ENCODE results near the gene NSDHL. TPM values are rescaled to one million over a fixed set of nuclear protein-coding genes. Genes with fewer than 3 reads are reported as not detected.

The NSDHL gene
- total and polyA plus RNA-seq, 9 donors: 5.0 to 48.6 (median 12.3) TPM

DNA sequence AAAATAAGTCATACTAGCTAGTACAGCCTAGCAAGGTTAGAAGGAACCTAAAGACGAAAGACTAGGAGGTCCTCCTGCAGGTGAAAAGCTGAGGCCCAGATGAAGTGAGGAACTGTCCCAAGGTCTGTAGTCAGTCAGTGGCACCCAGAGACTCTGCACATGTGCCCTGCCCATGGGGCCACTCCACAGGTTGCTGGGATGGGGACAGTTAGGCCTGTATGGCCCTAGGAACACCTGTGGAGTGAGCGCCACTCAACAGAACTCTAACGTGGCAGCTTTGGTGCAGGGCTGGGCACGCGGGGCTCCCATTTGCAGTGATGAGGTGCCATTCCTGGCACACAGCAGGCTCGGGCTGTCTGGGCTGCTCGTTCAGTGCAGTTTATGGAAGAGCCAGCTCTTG, 81.8 kb downstream of the NSDHL start:
- Histone ChIP-seq H3K36me3 (no peaks in the 10 kb centered on the region), H3K27ac (no peak overlapping the region), H3K4me1 (ENCODE audit: insufficient read depth) (no peaks in the 10 kb centered on the region), H3K9me3 (no peaks in the 10 kb centered on the region), H3K27me3 (no peaks in the 10 kb centered on the region), H3K4me3 (no peak overlapping the region)
- WGBS, 3 donors: 72 to 80% (median 74%) methylated on average over 7 of the region's 7 CpGs
- TF ChIP-seq POLR2A (IDR thresholded peaks at IDR 0.05): no peak
- TF ChIP-seq, protein P1, sequence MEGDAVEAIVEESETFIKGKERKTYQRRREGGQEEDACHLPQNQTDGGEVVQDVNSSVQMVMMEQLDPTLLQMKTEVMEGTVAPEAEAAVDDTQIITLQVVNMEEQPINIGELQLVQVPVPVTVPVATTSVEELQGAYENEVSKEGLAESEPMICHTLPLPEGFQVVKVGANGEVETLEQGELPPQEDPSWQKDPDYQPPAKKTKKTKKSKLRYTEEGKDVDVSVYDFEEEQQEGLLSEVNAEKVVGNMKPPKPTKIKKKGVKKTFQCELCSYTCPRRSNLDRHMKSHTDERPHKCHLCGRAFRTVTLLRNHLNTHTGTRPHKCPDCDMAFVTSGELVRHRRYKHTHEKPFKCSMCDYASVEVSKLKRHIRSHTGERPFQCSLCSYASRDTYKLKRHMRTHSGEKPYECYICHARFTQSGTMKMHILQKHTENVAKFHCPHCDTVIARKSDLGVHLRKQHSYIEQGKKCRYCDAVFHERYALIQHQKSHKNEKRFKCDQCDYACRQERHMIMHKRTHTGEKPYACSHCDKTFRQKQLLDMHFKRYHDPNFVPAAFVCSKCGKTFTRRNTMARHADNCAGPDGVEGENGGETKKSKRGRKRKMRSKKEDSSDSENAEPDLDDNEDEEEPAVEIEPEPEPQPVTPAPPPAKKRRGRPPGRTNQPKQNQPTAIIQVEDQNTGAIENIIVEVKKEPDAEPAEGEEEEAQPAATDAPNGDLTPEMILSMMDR (IDR thresholded peaks at IDR 0.05): no peak
- TF ChIP-seq EP300 (IDR thresholded peaks at IDR 0.05): no peak
- intact Hi-C loops (cut with DNase I): no loop called here
- DNase-seq: no peak

DNA sequence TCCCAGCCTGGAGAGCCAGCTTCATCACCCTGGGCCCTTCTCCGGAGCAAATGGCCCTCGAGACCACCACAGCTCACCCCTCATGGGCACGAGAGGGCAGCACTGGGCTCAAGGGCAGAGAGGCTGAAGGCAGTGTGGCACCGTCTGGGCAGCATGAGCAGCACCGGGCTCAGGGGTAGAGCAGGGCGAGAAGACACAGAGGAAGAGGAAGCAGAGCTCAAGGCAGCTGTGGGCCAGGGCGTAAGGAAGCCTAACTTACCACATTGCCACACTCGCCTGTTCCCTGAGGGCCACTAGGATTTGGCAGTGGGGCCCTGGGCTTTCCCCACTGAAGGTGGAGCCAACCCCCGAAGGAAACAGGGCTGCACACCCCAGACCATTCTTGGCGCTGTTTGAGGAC, 82.5 kb downstream of the NSDHL start:
- intact Hi-C loops (cut with DNase I): no loop called here
- Histone ChIP-seq H3K9me3 (no peaks in the 10 kb centered on the region), H3K4me3 (no peak overlapping the region), H3K36me3 (no peaks in the 10 kb centered on the region), H3K4me1 (ENCODE audit: insufficient read depth) (no peaks in the 10 kb centered on the region), H3K27ac (no peak overlapping the region), H3K27me3 (no peaks in the 10 kb centered on the region)
- DNase-seq: no peak
- WGBS, 3 donors: 73 to 83% (median 74%) methylated on average over 10 of the region's 10 CpGs
- TF ChIP-seq, protein P1 (IDR thresholded peaks at IDR 0.05): no peak
- TF ChIP-seq POLR2A (IDR thresholded peaks at IDR 0.05) (no peak), EP300 (IDR thresholded peaks at IDR 0.05) (no peak)

DNA sequence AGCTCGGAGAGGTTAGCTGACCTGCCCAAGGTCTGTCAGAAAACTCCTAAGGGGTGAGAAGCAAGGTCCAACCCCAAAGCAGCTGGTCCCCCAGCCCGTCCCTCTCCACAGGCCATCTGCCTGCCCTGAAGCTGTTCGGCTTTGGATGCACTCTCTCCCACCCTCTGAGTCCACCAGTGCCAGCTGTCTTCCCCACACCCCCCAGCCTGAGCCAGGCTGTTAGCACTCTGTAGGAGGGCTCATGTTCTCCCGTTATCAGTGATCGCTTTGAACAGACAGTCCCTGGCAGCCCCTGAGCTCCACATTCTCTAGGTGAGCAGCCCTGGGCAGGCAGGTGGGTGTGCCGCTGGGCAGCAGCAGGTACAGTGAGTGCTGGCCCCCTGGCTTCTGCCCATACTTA, 83.0 kb downstream of the NSDHL start:
- Histone ChIP-seq H3K9me3 (no peaks in the 10 kb centered on the region), H3K4me1 (ENCODE audit: insufficient read depth) (no peaks in the 10 kb centered on the region), H3K4me3 (no peak overlapping the region), H3K27me3 (no peaks in the 10 kb centered on the region), H3K36me3 (no peaks in the 10 kb centered on the region), H3K27ac (no peak overlapping the region)
- 69 to 81% (median 76%) methylated on average over 6 of the region's 6 CpGs for WGBS, 3 donors
- no peak for DNase-seq
- TF ChIP-seq EP300 (IDR thresholded peaks at IDR 0.05): no peak
- intact Hi-C loops (cut with DNase I): no loop called here

DNA sequence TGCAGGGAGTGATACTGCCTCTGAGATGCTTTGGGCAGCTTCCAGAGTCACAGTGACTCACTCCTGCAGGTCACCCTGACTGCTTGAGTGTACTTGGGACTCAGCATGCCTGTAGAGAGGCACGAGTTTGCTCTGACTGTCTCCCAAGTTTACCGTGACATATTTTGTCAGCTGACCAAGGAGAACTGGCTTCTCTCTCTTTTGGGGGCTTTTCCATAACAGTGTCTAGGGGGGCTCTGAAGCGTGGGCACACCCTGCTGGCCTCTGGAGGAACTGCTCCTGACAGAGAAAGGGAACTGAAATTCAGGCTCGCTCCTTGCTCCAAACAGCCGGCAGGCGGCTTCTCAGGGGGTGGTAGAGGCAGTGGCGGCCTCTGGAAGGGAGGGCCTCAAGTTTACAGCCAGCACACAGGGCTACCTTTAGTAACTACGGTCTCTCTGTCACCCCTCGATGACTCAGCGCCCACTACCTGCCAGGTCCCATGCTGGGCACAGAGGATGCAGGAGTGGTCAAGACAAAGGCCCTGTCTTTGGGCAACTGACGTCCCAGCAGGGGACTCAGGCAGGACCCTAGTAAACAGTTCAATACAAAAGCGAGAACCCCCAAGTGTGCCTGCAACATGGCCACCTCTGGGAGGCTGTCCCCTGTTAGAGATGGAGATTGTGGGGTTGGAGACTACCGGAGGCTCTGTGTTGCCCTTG, 84.8 kb downstream of the NSDHL start:
- Histone ChIP-seq H3K9me3 (no peaks in the 10 kb centered on the region), H3K36me3 (no peaks in the 10 kb centered on the region), H3K4me3 (no peak overlapping the region), H3K4me1 (ENCODE audit: insufficient read depth) (no peaks in the 10 kb centered on the region), H3K27me3 (no peaks in the 10 kb centered on the region), H3K27ac (no peak overlapping the region)
- whole genome bisulfite sequencing, 3 donors: 39 to 42% (median 39%) methylated on average over 13 of the region's 13 CpGs
- intact Hi-C loops (cut with DNase I): no loop called here
- TF ChIP-seq, protein P1 (IDR thresholded peaks at IDR 0.05): no peak
- TF ChIP-seq POLR2A (IDR thresholded peaks at IDR 0.05): no peak
- no peak for TF ChIP-seq EP300 (IDR thresholded peaks at IDR 0.05)
- DNase-seq: no peak

All from ovary (tissue), 9 donors.